Esophagus squamous epithelium (tissue), 4 donors: ENCODE results near the gene OR10G3.

Experiments
- CTCF ChIP-seq, 6 experiments: fragments of 450-650 bp in 4 of 6; fragments of 200-600 bp in 2 of 6; sonication (generic) in 2 of 6; IDR thresholded peaks; one replicate each; pipeline ENCODE4 v1.5.1; 2016 to 2019; ENCODE audit warnings: antibody characterized with exemption in 6 of 6, mild to moderate bottlenecking in 4 of 6, moderate library complexity in 4 of 6
- POLR2A ChIP-seq, 4 donors: fragments of 450-650 bp; IDR thresholded peaks; one replicate each; pipeline ENCODE4 v1.6.1; 2017; ENCODE audit warnings: antibody characterized with exemption in 4 of 4, mild to moderate bottlenecking in 4 of 4, moderate library complexity in 3 of 4

DNA sequence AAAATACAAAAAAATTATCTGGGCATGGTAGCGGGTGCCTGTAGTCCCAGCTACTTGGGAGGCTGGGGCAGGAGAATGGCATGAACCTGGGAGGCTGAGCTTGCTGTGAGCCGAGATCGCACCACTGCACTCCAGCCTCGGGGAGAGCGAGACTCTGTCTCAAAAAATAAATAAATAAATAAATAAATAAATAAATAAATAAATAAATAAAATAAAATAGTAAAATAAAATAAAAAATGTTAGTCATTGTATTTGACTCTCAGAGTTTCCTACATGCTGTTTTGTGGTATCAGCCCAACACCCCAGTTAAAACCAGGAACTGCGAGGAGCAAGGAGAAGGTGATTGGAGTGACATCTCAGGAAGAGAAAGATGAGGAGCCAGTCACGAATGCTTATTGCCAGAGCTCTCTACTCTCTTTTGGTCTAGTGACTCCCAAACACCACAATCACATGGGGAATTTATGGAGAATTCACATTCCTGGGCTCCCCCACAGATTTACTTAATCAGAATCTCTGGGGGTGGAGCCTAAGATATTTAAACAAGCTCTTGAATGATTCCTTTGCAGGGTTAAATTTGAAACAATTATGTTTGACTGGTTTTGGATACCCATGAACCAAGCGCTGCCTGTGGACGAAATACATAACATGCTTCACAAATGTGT, 38.3 kb downstream of the OR10G3 start:
- no peak for TF ChIP-seq POLR2A (IDR thresholded peaks at IDR 0.05)
- no peak for TF ChIP-seq CTCF (IDR thresholded peaks at IDR 0.05)
